ENCODE data around the gene TPPP3. TPM values are rescaled to one million over a fixed set of nuclear protein-coding genes. Genes with fewer than 3 reads are reported as not detected.
A peak's percentile ranks its signal among the peaks of the same experiment; 100 is the strongest.
"Not testable (repeated sequence)": the region's sequence is repeated elsewhere in the genome, so short reads cannot be mapped to it uniquely, and the experiment has no call there.

Gene TPPP3
- total RNA-seq, 4 donors from 2014 or later: 2.2 to 31.9 (median 7.1) TPM

DNA sequence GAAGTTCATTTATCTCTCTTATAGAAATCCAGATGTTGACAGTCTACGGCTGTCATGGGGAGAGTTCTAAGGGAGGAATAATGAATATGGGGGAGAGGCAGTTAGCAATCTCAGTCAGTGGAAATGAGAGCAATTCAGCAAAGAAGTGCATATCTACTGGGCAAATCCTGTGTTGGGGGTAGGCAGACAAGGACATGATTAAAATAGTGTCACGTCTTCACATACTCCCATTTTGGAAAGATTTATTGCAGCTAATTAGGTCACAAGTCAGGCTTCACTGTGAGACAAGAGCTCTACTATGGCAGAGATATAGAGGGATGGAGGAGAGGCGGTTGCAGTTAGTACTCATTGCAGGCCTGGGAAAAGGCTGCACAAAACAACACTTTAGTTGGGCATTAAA is 36.9 kb downstream of the TPPP3 start:
- Histone ChIP-seq H3K27me3 (no peaks in the 10 kb centered on the region), H3K36me3 (no peaks in the 10 kb centered on the region), H3K27ac (no peak overlapping the region), H3K9me3 (no peaks in the 10 kb centered on the region), H3K4me1 (peaks cover 0 to 4% of the 10 kb centered on the region in 2 donors), H3K4me3 (no peak overlapping the region)
- in situ Hi-C loops (cut with MboI; ENCODE audit: low sequenced_read_pairs in 4 of 4): no loop called here
- intact Hi-C loops (cut with DNase I; ENCODE audit: low total_unique reads): no loop called here
- ATAC-seq (no peak), DNase-seq (no peak)
- TF ChIP-seq POLR2A (IDR thresholded peaks at IDR 0.05): no peak
- TF ChIP-seq, protein P1, sequence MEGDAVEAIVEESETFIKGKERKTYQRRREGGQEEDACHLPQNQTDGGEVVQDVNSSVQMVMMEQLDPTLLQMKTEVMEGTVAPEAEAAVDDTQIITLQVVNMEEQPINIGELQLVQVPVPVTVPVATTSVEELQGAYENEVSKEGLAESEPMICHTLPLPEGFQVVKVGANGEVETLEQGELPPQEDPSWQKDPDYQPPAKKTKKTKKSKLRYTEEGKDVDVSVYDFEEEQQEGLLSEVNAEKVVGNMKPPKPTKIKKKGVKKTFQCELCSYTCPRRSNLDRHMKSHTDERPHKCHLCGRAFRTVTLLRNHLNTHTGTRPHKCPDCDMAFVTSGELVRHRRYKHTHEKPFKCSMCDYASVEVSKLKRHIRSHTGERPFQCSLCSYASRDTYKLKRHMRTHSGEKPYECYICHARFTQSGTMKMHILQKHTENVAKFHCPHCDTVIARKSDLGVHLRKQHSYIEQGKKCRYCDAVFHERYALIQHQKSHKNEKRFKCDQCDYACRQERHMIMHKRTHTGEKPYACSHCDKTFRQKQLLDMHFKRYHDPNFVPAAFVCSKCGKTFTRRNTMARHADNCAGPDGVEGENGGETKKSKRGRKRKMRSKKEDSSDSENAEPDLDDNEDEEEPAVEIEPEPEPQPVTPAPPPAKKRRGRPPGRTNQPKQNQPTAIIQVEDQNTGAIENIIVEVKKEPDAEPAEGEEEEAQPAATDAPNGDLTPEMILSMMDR (IDR thresholded peaks at IDR 0.05 in 4 of 5, conservative IDR thresholded peaks at IDR 0.05 in 1 of 5): no peak

GRCh38 chr16:67352463-67352862 is 40.8 kb downstream of the TPPP3 start:
- intact Hi-C loops (cut with DNase I; ENCODE audit: low total_unique reads); H3K9me3 ChIP-seq; DNase-seq; H3K4me1 ChIP-seq; H3K4me3 ChIP-seq; H3K27ac ChIP-seq; H3K27me3 ChIP-seq; ATAC-seq; in situ Hi-C loops (cut with MboI; ENCODE audit: low sequenced_read_pairs in 4 of 4); H3K36me3 ChIP-seq: not testable (repeated sequence)

DNA sequence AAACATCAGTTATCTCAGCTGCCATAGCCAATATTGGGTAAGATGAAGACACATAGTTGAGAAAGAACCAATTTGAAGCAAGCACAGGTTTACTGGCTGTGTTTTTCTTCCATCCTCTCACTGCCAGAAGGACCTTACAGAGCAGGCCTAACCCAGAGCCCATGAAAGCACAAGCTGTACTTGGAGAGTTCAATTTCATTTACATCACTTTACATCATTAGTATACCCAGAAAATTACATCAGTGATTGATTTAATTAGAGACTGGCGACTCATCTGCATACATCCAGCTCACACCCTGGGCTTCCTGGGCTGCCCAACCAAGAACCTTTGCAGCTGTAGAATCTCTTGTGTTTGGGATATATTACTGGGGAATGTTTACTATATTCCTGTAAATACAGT is 43.0 kb downstream of the TPPP3 start:
- Histone ChIP-seq H3K27ac (no peak overlapping the region), H3K4me3 (no peak overlapping the region), H3K9me3 (no peaks in the 10 kb centered on the region), H3K36me3 (no peaks in the 10 kb centered on the region), H3K4me1 (no peaks in the 10 kb centered on the region), H3K27me3 (no peaks in the 10 kb centered on the region)
- DNase-seq: no peak
- TF ChIP-seq POLR2A (IDR thresholded peaks at IDR 0.05): no peak
- TF ChIP-seq, protein P1 (IDR thresholded peaks at IDR 0.05 in 4 of 5, conservative IDR thresholded peaks at IDR 0.05 in 1 of 5): no peak
- no peak for ATAC-seq
- intact Hi-C loops (cut with DNase I; ENCODE audit: low total_unique reads) (no loop called here), in situ Hi-C loops (cut with MboI; ENCODE audit: low sequenced_read_pairs in 4 of 4) (no loop called here)

- H3K27ac ChIP-seq: no peak overlapping the region
- intact Hi-C loops (cut with DNase I; ENCODE audit: low total_unique reads) (loop anchor here (2.0 kb wide), 1 partner anchor 68 kb away; the partner anchor contains the start of gene ZDHHC1), in situ Hi-C loops (cut with MboI; ENCODE audit: low sequenced_read_pairs in 4 of 4) (no loop called here)
- no peak for DNase-seq
- no peaks in the 10 kb centered on the region for H3K9me3 ChIP-seq
- H3K4me3 ChIP-seq: no peak overlapping the region
- no peaks in the 10 kb centered on the region for H3K27me3 ChIP-seq
- H3K4me1 ChIP-seq: no peaks in the 10 kb centered on the region
- ATAC-seq: peak; percentile 62 to 72
- no peak for TF ChIP-seq POLR2A (IDR thresholded peaks at IDR 0.05)
- TF ChIP-seq, protein P1 (IDR thresholded peaks at IDR 0.05 in 4 of 5, conservative IDR thresholded peaks at IDR 0.05 in 1 of 5): peak in 4 of 5 experiments; percentile 38 to 53 (median 46)
- H3K36me3 ChIP-seq: no peaks in the 10 kb centered on the region
Observed at GRCh38 chr16:67349172-67349571, 44.1 kb downstream of the TPPP3 start.

- H3K27ac ChIP-seq: peak overlapping the region in 1 of 4 donors; percentile 53
- DNase-seq (no peak), ATAC-seq (peak in 1 of 2 donors; percentile 26)
- H3K4me1 ChIP-seq: no peaks in the 10 kb centered on the region
- H3K9me3 ChIP-seq: no peaks in the 10 kb centered on the region
- TF ChIP-seq, protein P1 (IDR thresholded peaks at IDR 0.05 in 4 of 5, conservative IDR thresholded peaks at IDR 0.05 in 1 of 5): no peak
- TF ChIP-seq POLR2A (IDR thresholded peaks at IDR 0.05): no peak
- no peak overlapping the region for H3K4me3 ChIP-seq
- H3K27me3 ChIP-seq: no peaks in the 10 kb centered on the region
- H3K36me3 ChIP-seq: no peaks in the 10 kb centered on the region
- in situ Hi-C loops (cut with MboI; ENCODE audit: low sequenced_read_pairs in 4 of 4) (no loop called here), intact Hi-C loops (cut with DNase I; ENCODE audit: low total_unique reads) (no loop called here)
Observed at GRCh38 chr16:67346341-67346740, 47.0 kb downstream of the TPPP3 start.

Data from gastrocnemius medialis (tissue), 4 donors.